HL-60 (cell line): ENCODE data around the gene GRIA1.

Source experiments
- GABPA ChIP-seq: IDR thresholded peaks from 2 replicates; pipeline ENCODE4 v1.6.1; 2012; ENCODE audit warnings: low read depth
- POLR2AphosphoS5 ChIP-seq: IDR thresholded peaks from 2 replicates; pipeline ENCODE4 v1.6.1; 2012; ENCODE audit warnings: low read depth
- TF ChIP-seq, protein P1 (sequence below): IDR thresholded peaks from one replicate; pipeline ENCODE4 v1.5.1; 2011; ENCODE audit warnings: low read length, control low read depth, inconsistent platforms; ENCODE audit not compliant: insufficient read depth

DNA sequence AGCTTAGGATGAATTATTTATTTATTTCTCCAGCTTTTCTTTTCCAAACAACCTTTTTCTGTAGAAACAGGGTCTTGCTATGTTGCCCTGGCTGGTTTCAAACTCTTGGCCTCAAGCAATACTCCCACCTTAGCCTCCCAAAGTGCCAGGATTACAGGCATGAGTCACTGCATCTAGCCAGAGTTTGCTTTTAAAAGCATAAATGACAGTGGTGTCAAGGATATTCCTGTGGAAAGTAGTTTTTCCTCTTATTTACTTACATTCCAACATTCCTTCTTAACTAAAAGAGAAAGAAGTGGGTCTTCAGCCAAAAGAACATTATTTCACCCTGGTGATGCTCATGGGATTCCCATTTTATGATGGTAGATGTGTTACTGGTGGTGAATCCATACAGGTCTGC is 62.4 kb downstream of the GRIA1 start:
- TF ChIP-seq, protein P1, sequence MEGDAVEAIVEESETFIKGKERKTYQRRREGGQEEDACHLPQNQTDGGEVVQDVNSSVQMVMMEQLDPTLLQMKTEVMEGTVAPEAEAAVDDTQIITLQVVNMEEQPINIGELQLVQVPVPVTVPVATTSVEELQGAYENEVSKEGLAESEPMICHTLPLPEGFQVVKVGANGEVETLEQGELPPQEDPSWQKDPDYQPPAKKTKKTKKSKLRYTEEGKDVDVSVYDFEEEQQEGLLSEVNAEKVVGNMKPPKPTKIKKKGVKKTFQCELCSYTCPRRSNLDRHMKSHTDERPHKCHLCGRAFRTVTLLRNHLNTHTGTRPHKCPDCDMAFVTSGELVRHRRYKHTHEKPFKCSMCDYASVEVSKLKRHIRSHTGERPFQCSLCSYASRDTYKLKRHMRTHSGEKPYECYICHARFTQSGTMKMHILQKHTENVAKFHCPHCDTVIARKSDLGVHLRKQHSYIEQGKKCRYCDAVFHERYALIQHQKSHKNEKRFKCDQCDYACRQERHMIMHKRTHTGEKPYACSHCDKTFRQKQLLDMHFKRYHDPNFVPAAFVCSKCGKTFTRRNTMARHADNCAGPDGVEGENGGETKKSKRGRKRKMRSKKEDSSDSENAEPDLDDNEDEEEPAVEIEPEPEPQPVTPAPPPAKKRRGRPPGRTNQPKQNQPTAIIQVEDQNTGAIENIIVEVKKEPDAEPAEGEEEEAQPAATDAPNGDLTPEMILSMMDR = no peak
- no peak for TF ChIP-seq POLR2AphosphoS5
- no peak for TF ChIP-seq GABPA
